HepG2 (cell line): ENCODE data around the gene SSNA1. TPM values are rescaled to one million over a fixed set of nuclear protein-coding genes. Genes with fewer than 3 reads are reported as not detected.

ENCODE experiments used
- CEBPB ChIP-seq: IDR thresholded peaks from 2 replicates; pipeline ENCODE4 v1.6.1; 2011; ENCODE audit warnings: low read depth, low read length, improper control_type of control experiment, borderline replicate concordance
- FOXA3 ChIP-seq: IDR thresholded peaks from 2 replicates; pipeline ENCODE4 v1.6.1; 2016; ENCODE audit warnings: missing genetic modification reagents, missing compliant biosample characterization
- HOXA7 ChIP-seq: sonication (generic); formaldehyde crosslinking; IDR thresholded peaks from 2 replicates; pipeline ENCODE4 v1.8.1; 2022; ENCODE audit warnings: mild to moderate bottlenecking, missing genetic modification reagents, moderate library complexity
- MTF1 ChIP-seq: sonication (generic); formaldehyde crosslinking; IDR thresholded peaks from 2 replicates; pipeline ENCODE4 v1.5.0; 2020; ENCODE audit warnings: missing genetic modification reagents
- NPAS2 ChIP-seq: sonication (generic); formaldehyde crosslinking; IDR thresholded peaks from 2 replicates; pipeline ENCODE4 v1.8.0; 2022; ENCODE audit warnings: mild to moderate bottlenecking, missing genetic modification reagents, borderline replicate concordance
- RFX3 ChIP-seq: IDR thresholded peaks from 2 replicates; pipeline ENCODE4 v1.6.1; 2016; ENCODE audit warnings: missing biosample characterization, missing genetic modification reagents
- SRSF4 ChIP-seq: fragments of 200-400 bp; formaldehyde crosslinking; IDR thresholded peaks from one replicate; pipeline ENCODE4 v1.6.1; 2018; ENCODE audit warnings: mild to moderate bottlenecking, low read depth, low read length, moderate library complexity; ENCODE audit not compliant: poor library complexity, severe bottlenecking
- TARDBP ChIP-seq: sonication (generic); formaldehyde crosslinking; IDR thresholded peaks from 2 replicates; pipeline ENCODE4 v1.8.0; 2022; ENCODE audit warnings: mild to moderate bottlenecking, missing genetic modification reagents
- TCF7 ChIP-seq: sonication (generic); IDR thresholded peaks from 2 replicates; pipeline ENCODE4 v1.6.1; 2016; ENCODE audit warnings: antibody characterized with exemption, low read depth
- TEAD3 ChIP-seq: optimal IDR thresholded peaks from 2 replicates; pipeline ENCODE3; 2016; ENCODE audit warnings: borderline replicate concordance
- ZNF75D ChIP-seq: sonication (generic); formaldehyde crosslinking; IDR thresholded peaks from 2 replicates; pipeline ENCODE4 v1.8.1; 2023; ENCODE audit warnings: missing genetic modification reagents, mild to moderate bottlenecking, borderline replicate concordance
- ZNF883 ChIP-seq: sonication (generic); formaldehyde crosslinking; IDR thresholded peaks from 2 replicates; pipeline ENCODE4 v1.5.1; 2020; ENCODE audit warnings: mild to moderate bottlenecking, missing genetic modification reagents; ENCODE audit errors: not compliant biosample characterization
- polyA plus RNA-seq, 8 experiments: library from polyadenylated mRNA; depleted of rRNA in 3 of 8; stranded (reverse) in 7 of 8; unstranded in 1 of 8; fragments of >200 nt; fragmentation: Illumina TruSeq in 4 of 8; extraction: Trizol in 4 of 8; gene quantifications; 2 replicates each; pipeline versions ENCODE4 v1.2.1 to v1.2.3, GENCODE V29; 2011 to 2016; ENCODE audit warnings: low read depth in 4 of 8, missing spikeins in 1 of 8, mixed read lengths in 1 of 8; ENCODE audit not compliant: insufficient read depth in 1 of 8
- total RNA-seq, 5 experiments: library from RNA; depleted of rRNA; stranded (reverse); fragments of >200 nt; fragmentation: Illumina TruSeq; extraction: Trizol; gene quantifications; 2 replicates each; pipeline ENCODE4 v1.2.3, GENCODE V29; 2016; ENCODE audit warnings: low read depth in 1 of 5
- TF ChIP-seq, protein P1 (sequence below): sonication (generic); formaldehyde crosslinking; IDR thresholded peaks from 2 replicates; pipeline ENCODE4 v1.5.1; 2020; ENCODE audit warnings: missing genetic modification reagents, mild to moderate bottlenecking, borderline replicate concordance
- TF ChIP-seq, protein P2 (sequence below): sonication (generic); formaldehyde crosslinking; IDR thresholded peaks from 2 replicates; pipeline ENCODE4 v1.4.0; 2020; ENCODE audit warnings: missing genetic modification reagents
- TF ChIP-seq, protein P3 (sequence below): IDR thresholded peaks from 2 replicates; pipeline ENCODE4 v1.6.1; 2016
- TF ChIP-seq, protein P4 (sequence below): IDR thresholded peaks from 2 replicates; pipeline ENCODE4 v1.6.1; 2012; ENCODE audit warnings: low read depth, low read length, improper control_type of control experiment
- TF ChIP-seq, protein P5 (sequence below): fragments of 450-650 bp; IDR thresholded peaks from 2 replicates; pipeline ENCODE4 v1.6.1; 2017; ENCODE audit warnings: mild to moderate bottlenecking
- TF ChIP-seq, protein P6 (sequence below): IDR thresholded peaks from 2 replicates; pipeline ENCODE4 v1.4.0; 2020; ENCODE audit warnings: mild to moderate bottlenecking, missing genetic modification reagents

The SSNA1 gene
- total and polyA plus RNA-seq, 2 of the 13 experiments (the other 11 are each of a cell fraction or from before 2014, with no cell fraction given), result 35.9 to 49.4 TPM

DNA sequence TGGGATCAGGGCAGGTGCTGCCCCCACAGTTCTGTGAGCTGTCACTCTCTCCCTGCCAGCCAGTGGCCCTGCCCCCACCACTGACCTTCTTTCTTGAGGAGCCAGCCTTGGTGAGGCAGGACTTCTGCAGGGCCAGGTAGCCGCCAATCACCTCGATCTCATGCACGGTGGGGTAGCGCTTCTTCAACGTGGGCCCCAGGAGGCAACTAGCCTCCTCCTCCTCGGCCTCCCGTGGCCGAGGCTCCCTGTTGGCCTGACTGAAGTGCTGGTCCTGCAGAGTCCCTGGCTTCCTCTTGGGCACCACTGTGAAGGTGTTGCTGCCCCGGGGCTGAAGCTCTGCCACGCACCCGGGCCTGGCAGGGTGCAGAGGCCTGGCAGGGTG is 10.4 kb downstream of the SSNA1 start (continued):
- TF ChIP-seq, protein P1, sequence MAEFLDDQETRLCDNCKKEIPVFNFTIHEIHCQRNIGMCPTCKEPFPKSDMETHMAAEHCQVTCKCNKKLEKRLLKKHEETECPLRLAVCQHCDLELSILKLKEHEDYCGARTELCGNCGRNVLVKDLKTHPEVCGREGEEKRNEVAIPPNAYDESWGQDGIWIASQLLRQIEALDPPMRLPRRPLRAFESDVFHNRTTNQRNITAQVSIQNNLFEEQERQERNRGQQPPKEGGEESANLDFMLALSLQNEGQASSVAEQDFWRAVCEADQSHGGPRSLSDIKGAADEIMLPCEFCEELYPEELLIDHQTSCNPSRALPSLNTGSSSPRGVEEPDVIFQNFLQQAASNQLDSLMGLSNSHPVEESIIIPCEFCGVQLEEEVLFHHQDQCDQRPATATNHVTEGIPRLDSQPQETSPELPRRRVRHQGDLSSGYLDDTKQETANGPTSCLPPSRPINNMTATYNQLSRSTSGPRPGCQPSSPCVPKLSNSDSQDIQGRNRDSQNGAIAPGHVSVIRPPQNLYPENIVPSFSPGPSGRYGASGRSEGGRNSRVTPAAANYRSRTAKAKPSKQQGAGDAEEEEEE (CRISPR knock-in tag), result no peak
- TF ChIP-seq, protein P2, sequence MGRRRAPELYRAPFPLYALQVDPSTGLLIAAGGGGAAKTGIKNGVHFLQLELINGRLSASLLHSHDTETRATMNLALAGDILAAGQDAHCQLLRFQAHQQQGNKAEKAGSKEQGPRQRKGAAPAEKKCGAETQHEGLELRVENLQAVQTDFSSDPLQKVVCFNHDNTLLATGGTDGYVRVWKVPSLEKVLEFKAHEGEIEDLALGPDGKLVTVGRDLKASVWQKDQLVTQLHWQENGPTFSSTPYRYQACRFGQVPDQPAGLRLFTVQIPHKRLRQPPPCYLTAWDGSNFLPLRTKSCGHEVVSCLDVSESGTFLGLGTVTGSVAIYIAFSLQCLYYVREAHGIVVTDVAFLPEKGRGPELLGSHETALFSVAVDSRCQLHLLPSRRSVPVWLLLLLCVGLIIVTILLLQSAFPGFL (CRISPR knock-in tag), result no peak
- TF ChIP-seq HOXA7 (CRISPR knock-in tag) (no peak), FOXA3 (CRISPR knock-in tag) (no peak), TCF7 (no peak), SRSF4 (no peak), TEAD3 (CRISPR knock-in tag) (no peak), RFX3 (CRISPR knock-in tag) (no peak), MTF1 (CRISPR knock-in tag) (no peak), NPAS2 (CRISPR knock-in tag) (no peak), CEBPB (no peak), TARDBP (no peak), ZNF883 (no peak), ZNF75D (no peak)
- TF ChIP-seq, protein P3, sequence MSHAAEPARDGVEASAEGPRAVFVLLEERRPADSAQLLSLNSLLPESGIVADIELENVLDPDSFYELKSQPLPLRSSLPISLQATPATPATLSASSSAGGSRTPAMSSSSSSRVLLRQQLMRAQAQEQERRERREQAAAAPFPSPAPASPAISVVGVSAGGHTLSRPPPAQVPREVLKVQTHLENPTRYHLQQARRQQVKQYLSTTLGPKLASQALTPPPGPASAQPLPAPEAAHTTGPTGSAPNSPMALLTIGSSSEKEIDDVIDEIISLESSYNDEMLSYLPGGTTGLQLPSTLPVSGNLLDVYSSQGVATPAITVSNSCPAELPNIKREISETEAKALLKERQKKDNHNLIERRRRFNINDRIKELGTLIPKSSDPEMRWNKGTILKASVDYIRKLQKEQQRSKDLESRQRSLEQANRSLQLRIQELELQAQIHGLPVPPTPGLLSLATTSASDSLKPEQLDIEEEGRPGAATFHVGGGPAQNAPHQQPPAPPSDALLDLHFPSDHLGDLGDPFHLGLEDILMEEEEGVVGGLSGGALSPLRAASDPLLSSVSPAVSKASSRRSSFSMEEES (CRISPR knock-in tag), result no peak
- TF ChIP-seq, protein P4, sequence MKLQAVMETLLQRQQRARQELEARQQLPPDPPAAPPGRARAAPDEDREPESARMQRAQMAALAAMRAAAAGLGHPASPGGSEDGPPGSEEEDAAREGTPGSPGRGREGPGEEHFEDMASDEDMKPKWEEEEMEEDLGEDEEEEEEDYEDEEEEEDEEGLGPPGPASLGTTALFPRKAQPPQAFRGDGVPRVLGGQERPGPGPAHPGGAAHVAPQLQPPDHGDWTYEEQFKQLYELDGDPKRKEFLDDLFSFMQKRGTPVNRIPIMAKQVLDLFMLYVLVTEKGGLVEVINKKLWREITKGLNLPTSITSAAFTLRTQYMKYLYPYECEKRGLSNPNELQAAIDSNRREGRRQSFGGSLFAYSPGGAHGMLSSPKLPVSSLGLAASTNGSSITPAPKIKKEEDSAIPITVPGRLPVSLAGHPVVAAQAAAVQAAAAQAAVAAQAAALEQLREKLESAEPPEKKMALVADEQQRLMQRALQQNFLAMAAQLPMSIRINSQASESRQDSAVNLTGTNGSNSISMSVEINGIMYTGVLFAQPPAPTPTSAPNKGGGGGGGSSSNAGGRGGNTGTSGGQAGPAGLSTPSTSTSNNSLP, result no peak
- TF ChIP-seq, protein P5, sequence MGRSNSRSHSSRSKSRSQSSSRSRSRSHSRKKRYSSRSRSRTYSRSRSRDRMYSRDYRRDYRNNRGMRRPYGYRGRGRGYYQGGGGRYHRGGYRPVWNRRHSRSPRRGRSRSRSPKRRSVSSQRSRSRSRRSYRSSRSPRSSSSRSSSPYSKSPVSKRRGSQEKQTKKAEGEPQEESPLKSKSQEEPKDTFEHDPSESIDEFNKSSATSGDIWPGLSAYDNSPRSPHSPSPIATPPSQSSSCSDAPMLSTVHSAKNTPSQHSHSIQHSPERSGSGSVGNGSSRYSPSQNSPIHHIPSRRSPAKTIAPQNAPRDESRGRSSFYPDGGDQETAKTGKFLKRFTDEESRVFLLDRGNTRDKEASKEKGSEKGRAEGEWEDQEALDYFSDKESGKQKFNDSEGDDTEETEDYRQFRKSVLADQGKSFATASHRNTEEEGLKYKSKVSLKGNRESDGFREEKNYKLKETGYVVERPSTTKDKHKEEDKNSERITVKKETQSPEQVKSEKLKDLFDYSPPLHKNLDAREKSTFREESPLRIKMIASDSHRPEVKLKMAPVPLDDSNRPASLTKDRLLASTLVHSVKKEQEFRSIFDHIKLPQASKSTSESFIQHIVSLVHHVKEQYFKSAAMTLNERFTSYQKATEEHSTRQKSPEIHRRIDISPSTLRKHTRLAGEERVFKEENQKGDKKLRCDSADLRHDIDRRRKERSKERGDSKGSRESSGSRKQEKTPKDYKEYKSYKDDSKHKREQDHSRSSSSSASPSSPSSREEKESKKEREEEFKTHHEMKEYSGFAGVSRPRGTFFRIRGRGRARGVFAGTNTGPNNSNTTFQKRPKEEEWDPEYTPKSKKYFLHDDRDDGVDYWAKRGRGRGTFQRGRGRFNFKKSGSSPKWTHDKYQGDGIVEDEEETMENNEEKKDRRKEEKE, result no peak
- TF ChIP-seq, protein P6, sequence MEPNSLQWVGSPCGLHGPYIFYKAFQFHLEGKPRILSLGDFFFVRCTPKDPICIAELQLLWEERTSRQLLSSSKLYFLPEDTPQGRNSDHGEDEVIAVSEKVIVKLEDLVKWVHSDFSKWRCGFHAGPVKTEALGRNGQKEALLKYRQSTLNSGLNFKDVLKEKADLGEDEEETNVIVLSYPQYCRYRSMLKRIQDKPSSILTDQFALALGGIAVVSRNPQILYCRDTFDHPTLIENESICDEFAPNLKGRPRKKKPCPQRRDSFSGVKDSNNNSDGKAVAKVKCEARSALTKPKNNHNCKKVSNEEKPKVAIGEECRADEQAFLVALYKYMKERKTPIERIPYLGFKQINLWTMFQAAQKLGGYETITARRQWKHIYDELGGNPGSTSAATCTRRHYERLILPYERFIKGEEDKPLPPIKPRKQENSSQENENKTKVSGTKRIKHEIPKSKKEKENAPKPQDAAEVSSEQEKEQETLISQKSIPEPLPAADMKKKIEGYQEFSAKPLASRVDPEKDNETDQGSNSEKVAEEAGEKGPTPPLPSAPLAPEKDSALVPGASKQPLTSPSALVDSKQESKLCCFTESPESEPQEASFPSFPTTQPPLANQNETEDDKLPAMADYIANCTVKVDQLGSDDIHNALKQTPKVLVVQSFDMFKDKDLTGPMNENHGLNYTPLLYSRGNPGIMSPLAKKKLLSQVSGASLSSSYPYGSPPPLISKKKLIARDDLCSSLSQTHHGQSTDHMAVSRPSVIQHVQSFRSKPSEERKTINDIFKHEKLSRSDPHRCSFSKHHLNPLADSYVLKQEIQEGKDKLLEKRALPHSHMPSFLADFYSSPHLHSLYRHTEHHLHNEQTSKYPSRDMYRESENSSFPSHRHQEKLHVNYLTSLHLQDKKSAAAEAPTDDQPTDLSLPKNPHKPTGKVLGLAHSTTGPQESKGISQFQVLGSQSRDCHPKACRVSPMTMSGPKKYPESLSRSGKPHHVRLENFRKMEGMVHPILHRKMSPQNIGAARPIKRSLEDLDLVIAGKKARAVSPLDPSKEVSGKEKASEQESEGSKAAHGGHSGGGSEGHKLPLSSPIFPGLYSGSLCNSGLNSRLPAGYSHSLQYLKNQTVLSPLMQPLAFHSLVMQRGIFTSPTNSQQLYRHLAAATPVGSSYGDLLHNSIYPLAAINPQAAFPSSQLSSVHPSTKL (CRISPR knock-in tag), result no peak
